Measurements from ENCODE around the gene ERBB3.

ERBB3 gene

GRCh38 chr12:56129206-56129941 lies 49.4 kb downstream of the ERBB3 start:
- H3K4me3 ChIP-seq (ENCODE audit: low read depth, low read length), result peak overlapping the region; percentile 96

GRCh38 chr12:56129942-56130495 lies 50.1 kb downstream of the ERBB3 start:
- peak overlapping the region; percentile 96 for H3K4me3 ChIP-seq (ENCODE audit: low read depth, low read length)

GRCh38 chr12:56130876-56131275 lies 50.9 kb downstream of the ERBB3 start:
- no peak overlapping the region for H3K4me3 ChIP-seq (ENCODE audit: low read depth, low read length)

- H3K4me3 ChIP-seq (ENCODE audit: low read depth, low read length), result no peak overlapping the region
These were observed 54.9 kb downstream of the ERBB3 start for GRCh38 chr12:56134897-56135296.

GRCh38 chr12:56137853-56138571 lies 58.0 kb downstream of the ERBB3 start:
- no peak overlapping the region for H3K4me3 ChIP-seq (ENCODE audit: low read depth, low read length)

- no peak overlapping the region for H3K4me3 ChIP-seq (ENCODE audit: low read depth, low read length)
These were observed 62.2 kb downstream of the ERBB3 start for GRCh38 chr12:56141946-56142784.

- no peak overlapping the region for H3K4me3 ChIP-seq (ENCODE audit: low read depth, low read length)
These were observed 63.3 kb downstream of the ERBB3 start for GRCh38 chr12:56143217-56143616.

GRCh38 chr12:56143870-56144269 lies 63.9 kb downstream of the ERBB3 start:
- H3K4me3 ChIP-seq (ENCODE audit: low read depth, low read length), result no peak overlapping the region

- no peak overlapping the region for H3K4me3 ChIP-seq (ENCODE audit: low read depth, low read length)
These were observed 65.3 kb downstream of the ERBB3 start for GRCh38 chr12:56145217-56145616.

GRCh38 chr12:56146492-56147460 lies 66.8 kb downstream of the ERBB3 start:
- H3K4me3 ChIP-seq (ENCODE audit: low read depth, low read length), result no peak overlapping the region

- H3K4me3 ChIP-seq (ENCODE audit: low read depth, low read length), result no peak overlapping the region
These were observed 70.6 kb downstream of the ERBB3 start for GRCh38 chr12:56150563-56150962.

GRCh38 chr12:56151672-56152131 lies 71.7 kb downstream of the ERBB3 start:
- peak overlapping the region; percentile 79 for H3K4me3 ChIP-seq (ENCODE audit: low read depth, low read length)

GRCh38 chr12:56152132-56152755 lies 72.3 kb downstream of the ERBB3 start, which contains the start of gene MYL6B:
MYL6B (plus strand) TSS chr12:56152587; CDS start chr12:56153919, 1,332 bp downstream.
- peak within 1 kb of the TSS; percentile 79 for H3K4me3 ChIP-seq (ENCODE audit: low read depth, low read length)
